Hematopoietic multipotent progenitor cell treated with erythropoietin and hydrocortisone succinate and interleukin-3 and kit ligand, for 8 days (in vitro differentiated cells): Measurements from ENCODE around the gene SCGB1C1.
"Not testable (repeated sequence)": the region's sequence is repeated elsewhere in the genome, so short reads cannot be mapped to it uniquely, and the experiment has no call there.

Experiments
- DNase-seq: peaks from one replicate; pipeline ENCODE4 v3.0.0-alpha.2; 2015

Gene SCGB1C1

DNA sequence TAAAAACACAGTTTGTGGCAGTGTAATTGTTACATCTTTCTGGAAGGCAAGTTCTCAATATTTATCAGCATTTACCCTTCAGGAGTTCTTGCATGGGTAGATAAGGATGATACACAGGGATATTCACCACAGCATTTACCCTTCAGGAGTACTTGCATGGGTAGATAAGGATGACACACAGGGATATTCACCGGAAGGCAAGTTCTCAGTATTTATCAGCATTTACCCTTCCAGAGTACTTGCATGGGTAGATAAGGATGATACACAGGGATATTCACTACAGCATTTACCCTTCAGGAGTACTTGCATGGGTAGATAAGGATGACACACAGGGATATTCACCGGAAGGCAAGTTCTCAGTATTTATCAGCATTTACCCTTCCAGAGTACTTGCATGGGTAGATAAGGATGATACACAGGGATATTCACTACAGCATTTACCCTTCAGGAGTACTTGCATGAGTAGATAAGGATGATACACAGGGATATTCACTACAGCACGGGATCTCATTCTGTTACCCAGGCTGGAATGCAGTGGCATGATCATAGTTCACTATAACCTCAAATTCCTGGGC, 27.9 kb downstream of the SCGB1C1 start:
- DNase-seq: peak; percentile 96

DNA sequence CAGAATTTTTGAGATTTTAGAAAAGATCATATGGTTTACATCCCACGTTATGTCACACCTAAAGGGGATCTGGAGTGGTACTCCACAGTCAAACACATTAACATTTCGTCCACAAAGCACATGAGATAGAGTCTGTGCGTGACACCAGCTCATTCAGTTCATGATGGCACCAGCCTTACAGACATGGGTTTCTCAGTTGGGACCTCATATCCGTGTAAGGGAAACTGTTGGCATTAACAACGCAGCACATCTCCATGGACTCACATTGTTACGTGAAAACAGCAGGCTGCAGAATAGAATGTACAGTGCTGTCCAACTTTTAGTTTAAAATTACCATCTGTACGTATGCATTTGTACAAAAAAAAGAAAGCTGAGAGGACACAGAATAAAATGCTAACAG, 28.7 kb downstream of the SCGB1C1 start:
- no peak for DNase-seq

DNA sequence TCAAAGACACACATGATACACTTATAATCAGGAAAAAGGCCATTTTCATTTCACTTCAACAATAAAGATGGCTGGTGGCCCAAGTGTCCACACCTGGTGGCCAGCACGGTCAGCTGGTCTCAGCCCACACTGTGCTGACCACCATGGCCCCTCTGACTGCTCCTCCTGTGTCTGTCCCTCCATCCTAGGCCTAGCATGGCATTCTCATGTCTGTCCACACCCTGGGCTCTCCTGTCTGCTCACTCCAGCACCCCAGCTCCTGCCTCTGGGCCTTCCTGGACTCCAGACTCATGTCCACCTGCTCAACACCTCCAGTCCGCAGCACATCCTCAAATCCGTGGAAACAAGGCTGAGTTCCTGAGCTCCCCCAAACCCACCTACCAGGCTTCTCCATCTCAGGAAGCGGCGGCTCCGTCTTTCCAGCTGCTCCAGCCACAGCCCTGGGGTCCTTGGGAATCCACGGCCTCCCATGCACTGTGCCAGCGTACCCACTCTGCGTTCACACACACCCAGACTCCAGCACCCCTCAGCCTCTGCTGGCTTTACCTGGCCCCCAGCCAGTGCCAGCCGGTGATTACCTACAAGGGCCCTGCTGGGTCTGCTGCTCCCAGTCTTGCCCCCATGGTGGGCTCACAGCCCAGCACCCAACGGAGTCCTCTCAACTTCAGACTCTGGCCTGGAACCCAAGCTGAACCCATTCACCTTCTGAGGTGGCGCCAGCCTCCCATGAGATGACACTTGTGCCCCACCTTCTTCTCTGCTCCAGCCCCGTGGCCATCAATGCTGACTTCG, 29.3 kb downstream of the SCGB1C1 start:
- DNase-seq: no peak

DNA sequence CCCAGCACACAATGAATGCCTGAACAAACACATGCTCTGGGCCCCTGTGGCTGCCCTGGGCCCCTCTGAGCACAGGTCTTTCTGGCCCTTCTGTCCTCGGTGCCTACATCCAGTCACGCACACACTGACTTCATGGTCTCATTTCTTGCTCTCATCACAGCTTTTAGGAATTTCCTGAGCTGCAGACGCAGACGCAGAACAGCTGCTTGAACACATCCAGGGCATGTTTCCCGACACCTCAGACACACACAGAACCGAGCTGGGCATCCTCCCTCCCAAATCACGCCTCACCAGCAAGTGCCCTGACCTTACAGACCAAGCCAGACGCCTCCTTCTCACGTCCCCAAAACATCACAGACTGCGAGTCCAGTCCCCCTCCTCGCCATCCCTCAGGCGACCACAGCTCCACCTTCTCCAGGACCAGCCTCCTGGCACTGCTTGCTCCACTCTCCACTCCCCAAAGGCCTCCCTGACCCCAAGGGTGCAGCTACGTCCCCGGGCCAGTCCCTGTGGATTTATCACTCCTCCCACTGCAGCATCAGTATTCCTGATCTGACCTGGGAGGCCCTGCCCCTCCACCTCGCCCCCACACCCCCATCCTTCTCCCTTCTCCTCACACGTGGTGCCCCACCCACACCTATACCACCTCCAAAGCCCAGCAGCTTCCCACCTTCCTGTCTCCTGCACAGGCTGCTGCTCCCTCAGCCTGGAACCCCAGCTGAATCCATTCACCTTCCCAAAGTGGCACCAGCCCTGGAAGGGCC, 30.3 kb downstream of the SCGB1C1 start:
- no peak for DNase-seq

DNA sequence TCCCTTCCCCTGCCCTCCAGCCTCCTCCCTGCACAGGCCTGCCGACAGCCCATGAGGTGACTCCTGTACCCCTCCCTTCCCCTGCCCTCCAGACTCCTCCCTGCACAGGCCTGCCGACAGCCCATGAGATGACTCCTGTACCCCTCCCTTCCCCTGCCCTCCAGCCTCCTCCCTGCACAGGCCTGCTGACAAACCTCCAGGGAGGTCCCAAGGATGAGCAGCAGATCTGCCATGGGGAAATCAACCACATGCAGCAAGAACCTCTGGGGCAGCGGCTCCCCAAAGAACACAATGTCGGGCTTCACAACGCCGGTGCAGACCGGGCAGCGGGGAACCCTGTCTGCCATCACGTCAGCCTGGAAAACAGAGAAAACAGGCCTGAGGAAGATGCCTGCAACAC, 31.0 kb downstream of the SCGB1C1 start:
- DNase-seq: no peak

DNA sequence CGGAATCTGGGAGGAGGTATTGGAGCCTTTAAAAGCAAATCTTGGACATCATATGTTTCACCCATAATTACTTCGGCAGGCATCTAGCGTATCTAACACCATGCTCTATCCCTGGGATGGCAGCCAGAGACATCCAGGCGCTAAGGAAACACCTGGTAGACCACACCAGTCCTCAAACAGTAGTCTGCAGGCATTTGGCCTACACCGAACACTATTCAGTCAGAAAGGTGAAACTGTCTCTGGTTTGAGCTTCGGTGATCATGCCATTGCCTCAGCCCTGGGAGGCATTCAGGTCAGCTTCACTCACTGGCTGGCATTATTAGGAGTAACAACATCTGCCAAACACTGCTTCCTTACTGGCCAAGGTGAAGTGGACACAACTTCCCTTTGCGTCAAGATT, 31.5 kb downstream of the SCGB1C1 start:
- DNase-seq: no peak

DNA sequence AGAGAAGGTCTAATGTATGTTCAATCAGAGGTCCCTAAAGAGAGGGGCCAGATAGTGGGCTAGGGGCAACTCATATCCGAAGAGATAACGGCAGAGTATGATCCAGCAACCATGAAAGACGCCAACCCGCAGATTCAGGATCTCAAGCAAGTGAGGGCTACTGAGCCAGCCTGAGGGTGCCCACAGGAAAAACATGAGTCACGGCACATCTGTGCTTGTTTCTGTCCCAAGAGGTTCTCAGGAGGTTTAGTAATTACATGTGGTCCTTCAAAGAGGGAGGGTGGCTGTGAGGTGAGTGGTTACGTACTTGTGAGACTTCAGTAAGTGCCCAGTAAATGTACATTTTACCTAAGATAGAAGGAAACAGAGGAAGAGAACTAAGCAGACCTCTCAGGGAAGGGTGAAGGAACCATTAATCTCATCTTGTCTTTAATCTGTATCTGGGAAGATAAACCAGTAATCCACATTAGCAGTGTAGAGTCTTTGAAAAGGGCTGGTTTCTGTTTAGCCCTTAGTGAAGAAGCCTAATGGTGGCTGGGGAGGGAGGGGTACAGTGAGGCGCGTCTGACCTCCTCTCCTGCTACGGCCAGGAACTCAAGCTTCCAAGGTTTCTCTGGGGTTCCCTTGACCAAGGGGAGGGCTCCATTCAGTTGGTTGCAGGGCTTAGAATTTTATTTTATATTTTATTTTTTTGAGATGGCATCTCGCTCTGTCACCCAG, 33.0 kb downstream of the SCGB1C1 start:
- no peak for DNase-seq

DNA sequence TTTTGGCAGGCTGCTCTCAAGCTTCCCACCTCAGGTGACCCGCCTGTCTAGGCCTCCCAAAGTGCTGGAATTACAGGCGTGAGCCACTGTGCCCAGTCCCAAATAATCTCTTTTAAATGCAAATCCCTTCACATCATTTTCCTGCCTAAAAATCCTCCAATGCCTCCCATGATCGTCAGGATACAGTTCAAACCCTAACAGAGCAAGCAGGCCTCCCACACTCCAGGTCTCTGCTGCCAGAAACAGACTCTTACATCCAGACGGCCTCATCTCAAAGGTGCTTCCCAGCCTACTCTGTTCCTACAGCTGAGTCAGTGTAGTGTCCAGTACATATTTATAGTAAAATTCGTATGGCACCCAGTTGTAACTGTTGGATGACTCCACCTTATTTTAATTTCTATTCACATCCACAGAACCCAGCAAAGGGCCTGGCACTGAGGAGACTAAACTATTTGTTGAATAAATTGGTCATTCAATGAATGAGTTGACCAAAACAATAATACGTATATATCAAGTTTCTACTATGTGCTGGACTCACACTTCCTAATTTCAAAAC, 35.0 kb downstream of the SCGB1C1 start:
- DNase-seq: no peak

DNA sequence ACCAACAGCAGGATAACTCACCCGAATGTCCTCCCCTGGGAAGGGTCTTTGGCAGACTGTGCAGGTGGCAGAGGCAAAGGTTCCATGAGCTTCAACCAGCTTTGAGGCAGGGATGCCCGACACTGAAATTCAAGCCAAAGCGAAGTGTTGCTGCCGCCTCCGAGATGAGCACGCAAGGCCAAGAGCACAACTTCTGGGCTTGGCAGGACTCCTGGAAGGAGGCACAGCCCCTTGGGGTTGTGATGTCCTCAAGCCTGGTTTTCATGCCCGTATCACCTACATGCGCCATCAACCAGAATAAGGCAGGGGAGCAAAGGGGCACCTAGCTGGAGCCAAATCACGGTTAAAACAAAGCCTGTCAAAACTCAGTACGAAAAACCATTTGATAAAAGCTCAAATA, 37.6 kb downstream of the SCGB1C1 start:
- DNase-seq: no peak

DNA sequence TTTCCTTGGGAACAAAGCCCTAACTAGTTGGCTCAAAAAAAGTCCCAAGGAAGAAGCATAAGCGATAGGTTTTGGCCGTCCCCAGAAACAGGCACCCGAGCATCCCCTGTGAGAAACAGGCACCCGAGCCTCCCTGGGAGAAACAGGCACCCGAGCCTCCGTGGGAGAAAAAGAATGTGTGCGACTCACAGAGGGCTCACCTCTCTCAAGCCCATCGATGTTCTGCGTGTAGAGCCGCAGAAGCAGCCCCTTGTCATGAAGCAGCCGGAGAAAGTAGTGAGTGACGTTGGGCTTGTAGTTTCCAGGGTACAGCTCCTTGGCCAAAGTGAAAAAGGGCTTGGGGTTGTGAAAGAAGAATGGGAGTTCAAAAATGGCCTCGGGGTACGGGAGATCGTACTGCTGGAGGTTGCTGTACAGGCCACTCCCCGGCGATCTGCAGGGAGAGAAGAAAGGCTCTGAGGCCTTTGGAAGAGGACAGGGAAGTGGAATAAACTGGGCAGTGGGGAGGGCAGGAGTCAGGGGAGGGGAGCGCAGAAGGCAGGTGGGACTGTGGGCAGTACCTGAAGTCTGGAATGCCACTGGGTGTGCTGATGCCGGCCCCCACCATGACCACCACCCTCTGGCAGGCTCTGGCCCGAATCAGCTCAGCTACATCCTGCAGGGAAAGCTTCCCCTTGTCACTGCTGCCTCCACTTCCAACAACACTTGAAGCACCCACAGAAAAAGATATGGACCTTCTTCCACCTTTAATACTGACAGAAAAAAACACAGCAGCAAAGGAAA, 40.1 kb downstream of the SCGB1C1 start:
- DNase-seq: no peak

DNA sequence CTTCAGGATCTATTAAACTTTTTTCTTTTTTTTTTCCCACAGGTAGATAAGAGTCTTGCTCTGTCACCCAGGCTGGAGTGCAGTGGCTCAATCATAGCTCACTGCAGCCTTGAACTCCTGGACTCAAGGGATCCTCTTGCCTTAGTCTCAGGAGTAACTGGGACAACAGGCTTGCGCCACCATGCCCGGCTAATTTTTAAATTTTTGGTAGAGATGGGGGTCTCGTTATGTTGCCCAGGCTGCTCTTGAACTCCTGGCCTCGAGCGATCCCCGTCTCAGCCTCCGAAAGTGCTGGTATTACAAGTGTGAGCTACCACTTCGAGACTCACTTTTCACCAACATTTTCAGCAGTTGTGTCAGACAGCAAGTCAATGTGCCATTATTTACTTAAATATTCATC, 42.3 kb downstream of the SCGB1C1 start:
- DNase-seq: no peak

DNA sequence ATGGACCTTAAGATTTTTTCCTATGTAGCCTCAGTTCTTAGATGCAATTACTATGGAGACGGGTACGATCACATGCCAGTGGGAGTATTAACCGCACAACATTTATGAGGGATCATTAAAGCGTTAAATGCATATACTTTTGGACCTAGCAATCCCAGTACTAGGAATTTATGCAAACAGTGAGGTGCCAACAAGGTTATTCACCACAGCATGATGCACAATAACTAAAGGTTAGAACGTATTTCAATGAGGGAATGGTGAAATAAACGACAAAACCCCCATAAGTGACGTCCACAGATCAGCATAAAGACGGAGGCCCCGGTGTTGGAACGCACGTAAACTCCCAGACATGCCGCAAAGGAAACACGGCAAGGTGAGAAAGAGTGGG, 42.7 kb downstream of the SCGB1C1 start:
- peak; percentile 55 for DNase-seq

DNA sequence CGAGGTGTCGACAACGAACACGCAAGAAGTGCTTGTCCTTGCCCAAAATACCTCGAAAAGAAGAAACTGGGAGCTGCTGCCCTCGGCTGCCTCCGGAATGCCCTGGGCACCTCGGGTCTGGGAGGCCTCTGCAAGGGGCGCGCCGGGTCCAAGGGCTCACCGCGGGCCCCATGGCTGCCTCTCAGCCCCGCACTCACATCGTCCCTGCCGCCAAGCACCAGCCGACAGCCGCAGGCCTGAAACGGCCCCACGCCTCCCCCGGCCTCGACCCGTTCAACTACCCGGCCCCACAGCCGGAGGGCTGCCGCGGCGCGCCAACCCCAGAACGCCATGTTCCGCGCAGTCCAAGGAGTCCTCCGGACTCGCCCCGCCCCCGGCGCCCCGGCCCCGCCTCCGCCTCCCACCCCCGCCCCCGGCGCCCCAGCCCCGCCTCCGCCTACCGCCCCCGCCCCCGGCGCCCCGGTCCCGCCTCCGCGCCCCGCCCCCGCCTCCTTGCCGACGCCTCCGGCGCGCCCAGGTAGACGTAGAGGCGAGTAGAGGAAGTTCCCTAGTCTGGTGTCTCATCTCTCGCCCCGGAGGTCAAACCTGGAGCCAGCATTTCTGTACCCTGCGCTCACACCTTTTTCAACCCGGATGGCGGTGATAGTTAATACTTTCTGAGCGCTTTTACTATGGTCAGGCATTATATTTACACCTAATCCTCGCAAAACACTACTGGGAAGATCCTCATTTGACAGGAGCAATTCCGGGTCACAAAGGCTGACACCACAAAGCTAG, 43.3 kb downstream of the SCGB1C1 start, which contains the start of gene SIRT3:
TSS of gene SIRT3 (minus strand) at position 346 of the 777 bp plus-strand sequence. CDS start at position 332, 14 bp downstream.
- DNase-seq: peak; percentile 89

DNA sequence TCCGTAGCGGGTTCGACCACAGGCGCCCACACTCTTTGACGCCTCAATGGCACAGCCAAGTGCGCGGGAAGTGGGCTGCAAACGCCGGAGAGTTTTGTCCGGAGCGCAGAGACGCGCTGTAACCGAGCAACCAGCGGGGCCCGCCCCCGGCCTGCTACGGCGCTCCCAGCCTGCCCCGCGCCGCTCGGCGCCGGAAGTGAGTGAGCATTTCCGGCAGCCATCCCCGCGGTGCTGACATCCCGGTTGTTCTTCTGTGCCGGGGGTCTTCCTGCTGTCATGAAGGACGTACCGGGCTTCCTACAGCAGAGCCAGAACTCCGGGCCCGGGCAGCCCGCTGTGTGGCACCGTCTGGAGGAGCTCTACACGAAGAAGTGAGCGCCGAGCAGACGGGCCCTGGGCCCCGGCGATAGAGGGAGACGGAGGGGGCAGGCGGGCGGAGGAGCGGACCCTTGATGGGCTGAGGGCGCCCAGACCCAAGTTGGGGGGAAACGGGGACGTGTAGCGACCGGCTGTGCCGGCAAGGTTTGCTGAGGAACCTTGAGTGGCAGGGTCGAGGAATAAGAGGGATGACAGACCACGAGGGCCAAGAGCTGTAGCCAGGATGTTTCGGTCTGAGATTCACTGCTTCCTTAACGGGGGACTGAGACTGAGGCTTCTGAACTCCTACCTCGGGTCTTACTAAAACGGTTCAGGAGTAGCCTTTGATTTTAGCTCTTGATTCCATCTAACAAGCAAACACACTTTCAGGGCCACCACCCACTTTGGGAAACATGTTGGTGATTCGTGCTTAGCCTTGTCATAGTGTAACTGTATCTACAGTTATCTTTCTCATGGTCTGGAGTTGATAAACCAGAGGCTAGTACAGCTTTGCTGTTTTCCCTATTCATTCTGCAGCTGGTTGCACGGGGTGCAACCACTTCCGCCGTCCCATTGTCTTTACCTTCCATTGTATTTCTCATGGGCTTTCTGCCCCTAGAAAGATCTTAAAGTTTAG, 44.2 kb downstream of the SCGB1C1 start, which contains the start of gene PSMD13:
TSS of gene PSMD13 (plus strand) at position 203 of the 994 bp plus-strand sequence. CDS start at position 277, 74 bp downstream.
- DNase-seq: peak; percentile 84

DNA sequence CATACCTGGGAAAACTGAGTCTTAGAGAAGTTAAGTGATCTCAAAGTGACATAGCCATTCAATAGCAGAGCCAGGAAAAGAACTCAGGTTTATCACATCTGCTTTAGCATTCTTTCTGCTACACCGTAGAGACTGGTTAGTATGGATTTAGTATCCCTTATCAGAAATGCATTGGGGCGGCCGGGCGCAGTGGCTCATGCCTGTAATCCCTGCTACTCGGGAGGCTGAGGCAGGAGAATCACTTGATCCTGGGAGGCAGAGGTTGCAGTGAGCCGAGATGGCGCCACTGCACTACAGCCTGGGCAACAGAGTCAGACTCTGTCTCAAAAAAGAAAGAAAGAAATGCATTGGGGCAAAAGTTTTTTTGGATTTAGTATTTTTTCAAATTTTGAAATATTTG, 45.5 kb downstream of the SCGB1C1 start:
- DNase-seq: not testable (repeated sequence)

DNA sequence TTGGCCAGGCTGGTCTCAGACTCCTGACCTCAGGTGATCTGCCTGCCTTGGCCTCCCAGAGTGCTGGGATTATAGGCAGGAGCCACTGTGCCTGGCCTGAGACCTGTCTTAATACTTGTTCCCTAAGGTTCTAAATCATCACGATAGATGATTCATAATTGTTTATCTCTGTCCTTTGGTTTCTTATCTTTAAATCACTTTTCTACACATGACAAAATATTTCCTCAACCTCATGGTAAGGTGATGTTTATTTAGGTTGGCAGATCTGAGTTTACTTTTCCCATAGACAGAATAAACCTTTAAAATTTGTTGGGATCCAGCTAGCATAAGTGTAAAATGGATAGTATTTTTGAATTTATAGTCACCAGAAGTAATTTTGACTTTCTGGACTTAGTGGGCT, 47.4 kb downstream of the SCGB1C1 start:
- DNase-seq: no peak

DNA sequence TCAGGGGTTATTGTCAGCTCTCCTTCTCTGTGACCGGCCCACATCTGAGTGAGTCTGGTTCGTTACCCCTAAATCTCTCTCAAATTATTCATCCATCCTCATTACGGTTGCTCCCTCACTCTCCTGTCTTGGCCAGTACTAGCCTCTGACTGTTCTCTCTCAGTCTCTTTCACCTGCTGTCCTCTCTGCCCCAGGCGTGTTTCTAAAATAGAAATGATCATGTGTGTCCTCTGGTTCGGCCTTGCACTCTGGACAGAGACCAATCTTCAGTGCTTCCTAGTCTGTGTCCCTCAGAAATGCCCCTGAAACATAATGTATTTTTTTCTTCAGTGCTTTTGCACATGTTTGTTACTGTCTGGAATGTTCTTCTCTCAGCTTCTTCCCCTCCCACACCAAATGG, 48.8 kb downstream of the SCGB1C1 start:
- no peak for DNase-seq
